HFFc6 (cell line): ENCODE data around the gene PRELP. TPM values are rescaled to one million over a fixed set of nuclear protein-coding genes. Genes with fewer than 3 reads are reported as not detected.

Experiments
- DNase-seq: peaks from one replicate; pipeline ENCODE4 v3.0.0-alpha.2; 2018
- H3K27ac Mint-ChIP-seq: 2 replicates; pipeline ENCODE4 v1.8.0; 2020; ENCODE audit warnings: mild to moderate bottlenecking, mixed read lengths
- H3K27me3 Mint-ChIP-seq: 2 replicates; pipeline ENCODE4 v1.8.0; 2021; ENCODE audit warnings: mild to moderate bottlenecking, moderate library complexity, mixed read lengths; ENCODE audit not compliant: insufficient read depth
- H3K36me3 Mint-ChIP-seq: 2 replicates; pipeline ENCODE4 v1.8.0; 2021; ENCODE audit warnings: low read depth, mixed read lengths
- H3K4me1 Mint-ChIP-seq: 2 replicates; pipeline ENCODE4 v1.8.0; 2020; ENCODE audit warnings: low read depth, mixed read lengths
- H3K4me3 Mint-ChIP-seq: 2 replicates; pipeline ENCODE4 v1.8.0; 2020; ENCODE audit warnings: mild to moderate bottlenecking, moderate library complexity, mixed read lengths
- H3K9me3 Mint-ChIP-seq: 2 replicates; pipeline ENCODE4 v1.8.0; 2020; ENCODE audit warnings: mild to moderate bottlenecking, mixed read lengths
- total RNA-seq, 6 experiments: library from RNA; stranded (reverse); fragmentation: NEBNext Ultra II Directional; extraction: Animal tissue kit (Norgen Biotek cat#: 25700); gene quantifications; 2 replicates in 1 of 6; 3 replicates in 5 of 6; pipeline ENCODE4 v1.2.3, GENCODE V29; 2021
- TF ChIP-seq, protein P1 (sequence below): fragments of 200-600 bp; sonication (generic); IDR thresholded peaks from 2 replicates; pipeline ENCODE4 v1.5.0; 2021; ENCODE audit warnings: antibody characterized with exemption, mild to moderate bottlenecking

PRELP gene
- total RNA-seq, 6 experiments from 2014 or later: 0.59 to 0.81 (median 0.70) TPM

DNA sequence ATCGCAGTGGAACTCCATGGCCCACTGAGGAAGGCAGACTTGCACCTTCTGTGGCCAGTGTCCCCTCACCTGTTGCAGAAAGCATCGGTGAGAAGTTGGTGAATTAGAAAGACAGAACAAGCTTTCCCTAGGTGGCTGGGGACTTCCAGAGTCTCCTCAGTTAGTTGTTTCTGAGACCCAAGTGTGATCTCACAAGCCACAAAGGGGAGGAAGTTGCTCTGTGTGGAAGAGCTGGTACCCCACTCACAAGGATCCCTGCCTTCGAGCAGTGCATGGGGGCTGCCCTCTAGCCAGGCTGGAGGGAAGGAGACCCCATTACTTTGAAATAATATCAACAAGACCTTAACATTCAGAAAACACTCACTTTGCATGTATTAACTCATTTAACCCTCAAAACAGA, 2.1 kb downstream of the PRELP start:
- no peak for DNase-seq
- H3K27ac Mint-ChIP-seq: no peak overlapping the region
- no peaks in the 10 kb centered on the region for H3K9me3 Mint-ChIP-seq
- H3K27me3 Mint-ChIP-seq: peaks cover 8% of the 10 kb centered on the region
- no peaks in the 10 kb centered on the region for H3K36me3 Mint-ChIP-seq
- H3K4me1 Mint-ChIP-seq: peaks cover 58% of the 10 kb centered on the region
- H3K4me3 Mint-ChIP-seq: no peak overlapping the region
- TF ChIP-seq, protein P1, sequence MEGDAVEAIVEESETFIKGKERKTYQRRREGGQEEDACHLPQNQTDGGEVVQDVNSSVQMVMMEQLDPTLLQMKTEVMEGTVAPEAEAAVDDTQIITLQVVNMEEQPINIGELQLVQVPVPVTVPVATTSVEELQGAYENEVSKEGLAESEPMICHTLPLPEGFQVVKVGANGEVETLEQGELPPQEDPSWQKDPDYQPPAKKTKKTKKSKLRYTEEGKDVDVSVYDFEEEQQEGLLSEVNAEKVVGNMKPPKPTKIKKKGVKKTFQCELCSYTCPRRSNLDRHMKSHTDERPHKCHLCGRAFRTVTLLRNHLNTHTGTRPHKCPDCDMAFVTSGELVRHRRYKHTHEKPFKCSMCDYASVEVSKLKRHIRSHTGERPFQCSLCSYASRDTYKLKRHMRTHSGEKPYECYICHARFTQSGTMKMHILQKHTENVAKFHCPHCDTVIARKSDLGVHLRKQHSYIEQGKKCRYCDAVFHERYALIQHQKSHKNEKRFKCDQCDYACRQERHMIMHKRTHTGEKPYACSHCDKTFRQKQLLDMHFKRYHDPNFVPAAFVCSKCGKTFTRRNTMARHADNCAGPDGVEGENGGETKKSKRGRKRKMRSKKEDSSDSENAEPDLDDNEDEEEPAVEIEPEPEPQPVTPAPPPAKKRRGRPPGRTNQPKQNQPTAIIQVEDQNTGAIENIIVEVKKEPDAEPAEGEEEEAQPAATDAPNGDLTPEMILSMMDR: no peak

DNA sequence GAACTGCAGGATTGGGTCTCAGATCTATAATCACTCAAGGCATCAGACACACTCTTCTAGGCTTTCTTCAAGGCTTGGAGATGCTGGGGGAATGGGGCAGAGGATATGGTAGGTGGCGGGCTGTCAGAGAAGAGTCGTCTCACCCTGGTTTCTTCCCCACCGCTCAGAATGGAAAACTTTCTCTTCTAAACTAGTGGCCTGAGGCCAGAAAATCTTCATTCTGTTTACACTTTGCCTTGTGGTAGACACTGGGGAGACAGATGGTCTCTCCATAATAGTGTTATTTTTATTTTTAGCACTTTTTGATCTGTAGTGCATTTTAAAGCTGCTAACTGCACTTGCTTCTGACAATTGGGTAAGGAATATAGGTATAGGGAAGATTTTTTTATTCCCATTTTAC, 2.6 kb downstream of the PRELP start:
- Mint-ChIP-seq H3K36me3 (no peaks in the 10 kb centered on the region), H3K4me3 (no peak overlapping the region), H3K27me3 (peaks cover 6% of the 10 kb centered on the region), H3K4me1 (peaks cover 58% of the 10 kb centered on the region), H3K27ac (no peak overlapping the region), H3K9me3 (no peaks in the 10 kb centered on the region)
- DNase-seq: no peak
- TF ChIP-seq, protein P1: no peak

DNA sequence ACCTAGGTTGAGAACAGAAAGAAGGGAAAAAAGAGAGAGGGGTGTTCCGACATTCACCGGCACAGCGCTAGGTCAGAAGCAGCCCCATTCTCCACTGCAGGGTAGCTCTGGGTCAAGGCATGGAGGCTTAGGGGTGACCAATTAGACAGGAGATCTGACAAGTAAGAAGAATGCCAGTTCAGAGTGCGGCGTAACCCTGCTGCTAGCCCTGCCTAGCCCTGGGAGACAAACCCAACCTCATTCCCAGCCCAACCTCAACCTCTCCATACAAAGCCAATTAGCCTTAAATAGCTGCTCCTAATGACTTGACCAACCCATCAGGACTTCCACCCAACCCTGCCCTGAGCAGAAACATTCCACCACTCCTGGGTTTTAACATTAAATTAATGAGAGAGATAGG, 3.4 kb downstream of the PRELP start:
- no peak overlapping the region for H3K4me3 Mint-ChIP-seq
- peaks cover 6% of the 10 kb centered on the region for H3K27me3 Mint-ChIP-seq
- no peak for DNase-seq
- peaks cover 58% of the 10 kb centered on the region for H3K4me1 Mint-ChIP-seq
- no peaks in the 10 kb centered on the region for H3K9me3 Mint-ChIP-seq
- TF ChIP-seq, protein P1: no peak
- peak overlapping the region; percentile 93; the same call in 1 of the 2 replicates for H3K27ac Mint-ChIP-seq
- H3K36me3 Mint-ChIP-seq: no peaks in the 10 kb centered on the region

DNA sequence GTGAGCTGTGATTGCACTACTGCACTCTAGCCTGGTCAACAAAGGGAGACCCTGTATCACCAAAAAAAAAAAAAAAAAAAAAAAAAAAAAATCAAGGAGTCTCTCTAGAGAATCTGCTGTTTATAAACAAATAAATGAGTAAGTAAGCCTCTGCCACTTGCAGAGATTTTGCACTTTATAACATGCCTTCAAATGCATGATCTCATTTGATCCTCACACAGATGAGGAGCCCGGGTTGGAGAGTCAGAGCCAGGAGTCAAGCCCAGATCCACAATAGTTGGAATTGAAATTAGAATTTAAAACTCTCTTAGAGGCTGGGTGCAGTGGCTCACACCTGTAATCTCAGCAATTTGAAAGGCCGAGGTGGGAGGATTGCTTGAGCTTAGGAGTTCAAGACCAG, 4.0 kb downstream of the PRELP start:
- peak overlapping the region; percentile 79 for H3K4me3 Mint-ChIP-seq
- peak; percentile 17 for DNase-seq

DNA sequence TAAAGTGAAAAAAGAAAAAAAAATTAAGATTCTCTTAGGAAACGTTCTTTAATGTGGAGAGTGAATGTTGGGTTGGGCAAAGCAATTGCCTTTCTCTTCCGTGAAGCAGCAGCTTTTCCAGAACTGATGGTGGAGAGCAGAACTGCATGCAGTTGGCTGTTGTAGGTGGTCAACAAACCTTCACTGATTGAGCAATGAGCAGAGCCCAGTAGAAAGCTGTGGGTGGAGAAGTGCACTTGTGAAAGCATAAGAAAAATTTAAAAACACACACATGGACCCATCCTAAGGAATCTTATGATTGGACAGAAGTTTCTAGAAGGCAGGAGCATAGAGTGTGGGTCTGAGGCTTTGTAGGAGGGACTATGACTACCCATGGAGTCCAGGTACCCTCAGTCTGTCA, 4.5 kb downstream of the PRELP start:
- Mint-ChIP-seq H3K27me3 (peaks cover 5% of the 10 kb centered on the region), H3K4me3 (peak overlapping the region; percentile 79), H3K9me3 (no peaks in the 10 kb centered on the region), H3K27ac (peak overlapping the region; percentile 93), H3K4me1 (peaks cover 55% of the 10 kb centered on the region), H3K36me3 (no peaks in the 10 kb centered on the region)
- peak; percentile 73 for DNase-seq
- TF ChIP-seq, protein P1: peak; percentile 28; the same call in 1 of the 2 replicates

More for the DNA sequence above, 4.0 kb downstream of the PRELP start:
- H3K36me3 Mint-ChIP-seq: no peaks in the 10 kb centered on the region
- peak overlapping the region; percentile 93 for H3K27ac Mint-ChIP-seq
- peaks cover 6% of the 10 kb centered on the region for H3K27me3 Mint-ChIP-seq
- TF ChIP-seq, protein P1: no peak
- H3K4me1 Mint-ChIP-seq: peaks cover 58% of the 10 kb centered on the region
- no peaks in the 10 kb centered on the region for H3K9me3 Mint-ChIP-seq
